Keratinocyte (primary cell): ENCODE results near the gene KRT71. TPM values are rescaled to one million over a fixed set of nuclear protein-coding genes. Genes with fewer than 3 reads are reported as not detected.

Source experiments
- DNase-seq: peaks from one replicate; pipeline ENCODE4 v3.0.0-alpha.2; 2011; ENCODE audit warnings: low read depth, missing footprints, low spot score
- FAIRE-seq: peaks from 2 replicates; lab custom pipeline; 2011; peaks lifted over from hg19 to GRCh38; lab: Jason Lieb, UNC
- H2AFZ ChIP-seq: 2 replicates; pipeline ENCODE4 v1.6.0; 2012; ENCODE audit warnings: low read length, control low read depth, inconsistent platforms; ENCODE audit not compliant: control insufficient read depth
- H3K27ac ChIP-seq: 2 replicates; pipeline ENCODE4 v1.5.1; 2011; ENCODE audit warnings: low read length; ENCODE audit not compliant: control insufficient read depth, insufficient read depth
- H3K27me3 ChIP-seq: 3 replicates; pipeline ENCODE4 v1.6.0; 2011; ENCODE audit warnings: low read length; ENCODE audit not compliant: control insufficient read depth, insufficient read depth; ENCODE audit errors: extremely low read depth
- H3K36me3 ChIP-seq, 2 experiments: 2 replicates in 1 of 2; 3 replicates in 1 of 2; pipeline ENCODE4 v1.5.1; 2011; ENCODE audit warnings: low read length in 2 of 2, mild to moderate bottlenecking in 1 of 2; ENCODE audit not compliant: control insufficient read depth in 2 of 2, insufficient read depth in 2 of 2; ENCODE audit errors: extremely low read depth in 1 of 2
- H3K4me1 ChIP-seq: 3 replicates; pipeline ENCODE4 v1.5.1; 2011; ENCODE audit warnings: low read length; ENCODE audit not compliant: control insufficient read depth, insufficient read depth; ENCODE audit errors: extremely low read depth
- H3K4me2 ChIP-seq: 3 replicates; pipeline ENCODE4 v1.6.0; 2011; ENCODE audit warnings: low read depth, low read length; ENCODE audit not compliant: control insufficient read depth, insufficient read depth; ENCODE audit errors: extremely low read depth
- H3K4me3 ChIP-seq, 3 experiments: fragments of 200-600 bp in 1 of 3; sonication (generic) in 1 of 3; 2 replicates in 2 of 3; 3 replicates in 1 of 3; pipeline ENCODE4 v1.5.1; 2011 to 2016; ENCODE audit warnings: low read length in 3 of 3, mild to moderate bottlenecking in 3 of 3, control low read depth in 2 of 3, inconsistent platforms in 1 of 3, low read depth in 1 of 3, mixed read lengths in 1 of 3, mixed run types in 1 of 3, moderate library complexity in 1 of 3; ENCODE audit not compliant: control insufficient read depth in 2 of 3, insufficient read depth in 2 of 3; ENCODE audit errors: extremely low read depth in 1 of 3
- H3K79me2 ChIP-seq: 2 replicates; pipeline ENCODE4 v1.6.0; 2012; ENCODE audit warnings: low read length; ENCODE audit not compliant: control insufficient read depth, insufficient read depth
- H3K9ac ChIP-seq: 3 replicates; pipeline ENCODE4 v1.6.0; 2011; ENCODE audit warnings: low read length; ENCODE audit not compliant: control insufficient read depth, insufficient read depth; ENCODE audit errors: extremely low read depth
- H3K9me1 ChIP-seq: 3 replicates; pipeline ENCODE4 v1.6.0; 2011; ENCODE audit warnings: low read length; ENCODE audit not compliant: control insufficient read depth, insufficient read depth; ENCODE audit errors: extremely low read depth
- H3K9me3 ChIP-seq: 2 replicates; pipeline ENCODE4 v1.5.1; 2012; ENCODE audit warnings: low read depth, low read length; ENCODE audit not compliant: control insufficient read depth
- H4K20me1 ChIP-seq: 3 replicates; pipeline ENCODE4 v1.6.0; 2011; ENCODE audit warnings: low read length; ENCODE audit not compliant: control insufficient read depth, insufficient read depth; ENCODE audit errors: extremely low read depth
- EZH2 ChIP-seq: IDR thresholded peaks from one replicate; pipeline ENCODE4 v1.6.1; 2012; ENCODE audit warnings: inconsistent platforms, mild to moderate bottlenecking, low read length, moderate library complexity
- dilution Hi-C: fragments of 300-500 bp; cut with MboI; formaldehyde crosslinking; loops from one replicate; pipeline ENCODE4 v1.7.0; 2020; ENCODE audit warnings: low sequenced_read_pairs; ENCODE audit not compliant: extremely low pct_ligation_motif_present
- polyA plus RNA-seq, 5 experiments: library from polyadenylated mRNA; depleted of rRNA in 3 of 5; stranded (reverse) in 3 of 5; stranded (forward) in 1 of 5; unstranded in 1 of 5; fragments of >200 nt; gene quantifications; 1 replicate in 1 of 5; 2 replicates in 3 of 5; 3 replicates in 1 of 5; pipeline versions ENCODE4 v1.2.1 to v1.2.3, GENCODE V29; 2011 to 2012; ENCODE audit warnings: missing spikeins in 2 of 5, low read depth in 1 of 5, low replicate concordance in 1 of 5
- TF ChIP-seq, protein P1 (sequence below), 3 experiments: IDR thresholded peaks in 1 of 3; conservative IDR thresholded peaks in 1 of 3; optimal IDR thresholded peaks in 1 of 3; 2 replicates in 2 of 3; 3 replicates in 1 of 3; pipeline versions ENCODE3 to v1.5.1; 2011; ENCODE audit warnings: low read length in 3 of 3, mild to moderate bottlenecking in 3 of 3, moderate library complexity in 2 of 3, control low read depth in 1 of 3, inconsistent platforms in 1 of 3; ENCODE audit not compliant: insufficient read depth in 2 of 3; ENCODE audit errors: extremely low read depth in 1 of 3

The KRT71 gene
- polyA plus RNA-seq, 1 donor (not counting 4 experiments of a cell fraction or from before 2014, with no cell fraction given): not detected

DNA sequence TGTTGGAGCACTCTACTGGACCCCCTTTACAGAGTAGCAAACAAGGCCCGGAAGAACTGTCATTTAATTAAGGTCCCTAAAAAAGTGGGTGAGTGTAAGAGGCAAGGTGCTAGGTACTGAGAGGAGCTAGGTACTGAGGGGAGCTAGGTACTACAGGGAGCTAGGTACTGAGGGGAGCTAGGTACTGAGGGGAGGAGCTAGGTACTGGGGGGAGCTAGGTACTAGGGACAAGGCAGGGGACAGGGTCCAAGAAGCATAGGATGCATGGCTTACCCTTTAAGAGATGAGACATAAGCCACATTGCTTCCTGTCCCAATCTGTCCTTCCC, 37.7 kb downstream of the KRT71 start:
- Histone ChIP-seq H3K4me1 (peaks cover 23% of the 10 kb centered on the region), H3K4me3 (no peak overlapping the region), H3K36me3 (peaks cover 24 to 45% of the 10 kb centered on the region in 2 experiments), H4K20me1 (peaks cover 45% of the 10 kb centered on the region), H3K27me3 (no peaks in the 10 kb centered on the region), H2AFZ (no peak overlapping the region), H3K79me2 (peaks cover 22% of the 10 kb centered on the region), H3K9me3 (no peaks in the 10 kb centered on the region), H3K9me1 (no peaks in the 10 kb centered on the region), H3K9ac (no peak overlapping the region), H3K27ac (peak overlapping the region; percentile 98), H3K4me2 (peak overlapping the region; percentile 96)
- dilution Hi-C loops: no loop called here
- TF ChIP-seq, protein P1, sequence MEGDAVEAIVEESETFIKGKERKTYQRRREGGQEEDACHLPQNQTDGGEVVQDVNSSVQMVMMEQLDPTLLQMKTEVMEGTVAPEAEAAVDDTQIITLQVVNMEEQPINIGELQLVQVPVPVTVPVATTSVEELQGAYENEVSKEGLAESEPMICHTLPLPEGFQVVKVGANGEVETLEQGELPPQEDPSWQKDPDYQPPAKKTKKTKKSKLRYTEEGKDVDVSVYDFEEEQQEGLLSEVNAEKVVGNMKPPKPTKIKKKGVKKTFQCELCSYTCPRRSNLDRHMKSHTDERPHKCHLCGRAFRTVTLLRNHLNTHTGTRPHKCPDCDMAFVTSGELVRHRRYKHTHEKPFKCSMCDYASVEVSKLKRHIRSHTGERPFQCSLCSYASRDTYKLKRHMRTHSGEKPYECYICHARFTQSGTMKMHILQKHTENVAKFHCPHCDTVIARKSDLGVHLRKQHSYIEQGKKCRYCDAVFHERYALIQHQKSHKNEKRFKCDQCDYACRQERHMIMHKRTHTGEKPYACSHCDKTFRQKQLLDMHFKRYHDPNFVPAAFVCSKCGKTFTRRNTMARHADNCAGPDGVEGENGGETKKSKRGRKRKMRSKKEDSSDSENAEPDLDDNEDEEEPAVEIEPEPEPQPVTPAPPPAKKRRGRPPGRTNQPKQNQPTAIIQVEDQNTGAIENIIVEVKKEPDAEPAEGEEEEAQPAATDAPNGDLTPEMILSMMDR (optimal IDR thresholded peaks at IDR 0.05 in 1 of 3, IDR thresholded peaks at IDR 0.05 in 1 of 3, conservative IDR thresholded peaks at IDR 0.05 in 1 of 3; ENCODE audit: extremely low read depth in 1 of 3, insufficient read depth in 2 of 3, low read length in 3 of 3): no peak
- TF ChIP-seq EZH2: no peak
- FAIRE-seq (peak; percentile 58), DNase-seq (peak; percentile 68)

DNA sequence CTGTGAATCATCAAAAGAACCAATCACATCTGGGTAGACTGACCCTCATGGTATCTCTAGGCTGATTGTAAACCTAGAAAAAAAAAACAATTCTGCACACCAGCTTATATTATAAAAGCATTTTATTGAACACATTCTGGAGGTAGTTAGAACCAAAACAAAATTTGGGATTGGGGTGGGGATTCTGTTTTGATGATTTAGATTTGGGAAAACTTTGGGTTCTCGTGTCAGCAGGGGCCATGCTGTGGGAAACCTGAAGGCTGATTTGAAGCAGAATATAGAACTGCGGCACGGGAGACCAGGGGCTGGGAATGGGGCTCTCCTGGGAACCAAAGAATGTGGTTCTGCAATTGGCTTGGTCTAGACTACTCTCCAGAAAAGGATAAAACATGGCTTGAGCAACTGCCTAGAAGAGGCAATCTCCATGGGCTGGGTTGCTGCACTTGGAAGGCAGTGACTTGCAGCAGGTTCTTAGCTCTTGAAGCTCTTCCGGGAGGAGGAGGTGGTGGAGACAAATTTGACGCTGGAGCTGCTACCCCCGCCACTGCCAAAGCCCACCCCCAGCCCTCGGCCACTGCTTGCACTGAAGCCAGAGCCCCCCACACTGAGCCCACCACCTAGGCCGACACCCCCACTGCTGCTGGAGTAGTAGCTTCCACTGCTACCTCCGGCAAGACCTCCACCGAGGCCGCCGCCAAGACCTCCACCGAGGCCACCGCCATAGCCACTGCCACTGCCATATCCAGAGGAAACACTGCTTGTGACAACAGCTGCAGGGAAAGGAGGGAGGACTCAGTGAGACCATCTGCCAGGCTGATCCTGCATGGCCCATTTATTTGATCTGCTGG, 38.2 kb downstream of the KRT71 start:
- H3K4me2 ChIP-seq: no peak overlapping the region

More for the DNA sequence above, 38.2 kb downstream of the KRT71 start:
- Histone ChIP-seq H4K20me1 (peaks cover 41% of the 10 kb centered on the region), H3K9ac (no peak overlapping the region), H3K4me3 (no peak overlapping the region), H3K27ac (peak overlapping the region; percentile 98), H3K36me3 (peaks cover 24 to 44% of the 10 kb centered on the region in 2 experiments), H3K9me1 (no peaks in the 10 kb centered on the region), H3K79me2 (peaks cover 18% of the 10 kb centered on the region), H3K27me3 (no peaks in the 10 kb centered on the region), H3K9me3 (no peaks in the 10 kb centered on the region), H3K4me1 (peaks cover 23% of the 10 kb centered on the region), H2AFZ (no peak overlapping the region)
- FAIRE-seq (peak; percentile 29), DNase-seq (no peak)
- no peak for TF ChIP-seq EZH2
- TF ChIP-seq, protein P1 (optimal IDR thresholded peaks at IDR 0.05 in 1 of 3, IDR thresholded peaks at IDR 0.05 in 1 of 3, conservative IDR thresholded peaks at IDR 0.05 in 1 of 3; ENCODE audit: extremely low read depth in 1 of 3, insufficient read depth in 2 of 3, low read length in 3 of 3): no peak
- dilution Hi-C loops: no loop called here
